B cell (primary cell): Measurements from ENCODE around the gene ZNF669. TPM values are rescaled to one million over a fixed set of nuclear protein-coding genes. Genes with fewer than 3 reads are reported as not detected.

ENCODE experiments used
- ATAC-seq: fragments of 200-7000 bp; cut with Tn5 transposase; one replicate; pipeline ENCODE4 v1.10.0; 2021; ENCODE audit warnings: low read depth, mild to moderate bottlenecking, moderate number of reproducible peaks, moderate library complexity
- CTCF ChIA-PET: fragments of 350-600 bp; sonication (Branson Sonifier 250); formaldehyde crosslinking; loops from one replicate; lab custom pipeline; 2021; ENCODE audit warnings: antibody characterized with exemption, inconsistent platforms; lab: Charles Lee
- POLR2A ChIA-PET: fragments of 350-600 bp; sonication (Branson Sonifier 250); formaldehyde crosslinking; loops from one replicate; lab custom pipeline; 2021; ENCODE audit warnings: antibody characterized with exemption; lab: Charles Lee
- DNase-seq: peaks from one replicate; pipeline ENCODE4 v3.0.0; 2013
- H2AFZ ChIP-seq: 2 replicates; pipeline ENCODE4 v1.6.1; 2012; ENCODE audit warnings: mild to moderate bottlenecking, low read depth, low read length; ENCODE audit not compliant: insufficient read depth, poor library complexity, severe bottlenecking
- H3K27ac ChIP-seq, 2 donors: 1 replicate in 1 of 2; 2 replicates in 1 of 2; pipeline ENCODE4 v1.5.1; 2012 to 2013; ENCODE audit warnings: low read length in 2 of 2, mild to moderate bottlenecking in 2 of 2, moderate library complexity in 1 of 2
- H3K27me3 ChIP-seq, 4 experiments: fragments of 200-600 bp in 1 of 4; sonication (generic) in 1 of 4; replicated peaks in 1 of 4; 1 replicate in 2 of 4; 2 replicates in 2 of 4; pipeline versions ENCODE4 v1.6.1 to v1.7.0; 2013 to 2016; ENCODE audit warnings: low read length in 3 of 4, mild to moderate bottlenecking in 2 of 4, mixed read lengths in 1 of 4, moderate library complexity in 1 of 4; ENCODE audit not compliant: insufficient read depth in 4 of 4, control insufficient read depth in 3 of 4; ENCODE audit errors: control extremely low read depth in 1 of 4
- H3K36me3 ChIP-seq, 2 experiments: replicated peaks in 1 of 2; 1 replicate in 1 of 2; 2 replicates in 1 of 2; pipeline versions ENCODE4 v1.6.1 to v1.7.1; 2013; ENCODE audit warnings: low read length in 1 of 2; ENCODE audit not compliant: insufficient read depth in 2 of 2, control insufficient read depth in 1 of 2; ENCODE audit errors: control extremely low read depth in 1 of 2, extremely low read depth in 1 of 2
- H3K4me1 ChIP-seq, 2 donors: fragments of 200-600 bp in 1 of 2; sonication (generic) in 1 of 2; 1 replicate in 1 of 2; 2 replicates in 1 of 2; pipeline versions ENCODE4 v1.5.1 to v1.6.1; 2013 to 2017; ENCODE audit warnings: low read length in 2 of 2; ENCODE audit not compliant: control insufficient read depth in 2 of 2, insufficient read depth in 2 of 2
- H3K4me2 ChIP-seq: replicated peaks from 2 replicates; pipeline ENCODE3; 2012; ENCODE audit warnings: mild to moderate bottlenecking, low read depth, low read length; ENCODE audit not compliant: poor library complexity, severe bottlenecking
- H3K4me3 ChIP-seq, 5 experiments: fragments of 200-600 bp in 1 of 5; sonication (generic) in 1 of 5; 1 replicate in 3 of 5; 2 replicates in 2 of 5; pipeline versions ENCODE4 v1.5.1 to v1.7.0; 2011 to 2016; ENCODE audit warnings: low read length in 4 of 5, mild to moderate bottlenecking in 4 of 5, low read depth in 2 of 5, control low read depth in 1 of 5, moderate library complexity in 1 of 5; ENCODE audit not compliant: insufficient read depth in 1 of 5; ENCODE audit errors: control extremely low read depth in 1 of 5, extremely low read depth in 1 of 5
- H3K79me2 ChIP-seq: fragments of 200-600 bp; sonication (generic); one replicate; pipeline ENCODE4 v1.6.0; 2016; ENCODE audit warnings: low read length; ENCODE audit not compliant: control insufficient read depth, insufficient read depth
- H3K9ac ChIP-seq: fragments of 200-600 bp; sonication (generic); 2 replicates; pipeline ENCODE4 v1.6.1; 2017; ENCODE audit warnings: mild to moderate bottlenecking, low read length, moderate library complexity
- H3K9me3 ChIP-seq, 3 donors: one replicate each; pipeline versions ENCODE4 v1.6.1 to v1.7.1; 2013; ENCODE audit warnings: low read length in 2 of 3; ENCODE audit not compliant: control insufficient read depth in 2 of 3, insufficient read depth in 1 of 3; ENCODE audit errors: control extremely low read depth in 1 of 3
- H4K20me1 ChIP-seq: 2 replicates; pipeline ENCODE4 v1.6.0; 2012; ENCODE audit warnings: mild to moderate bottlenecking, low read length; ENCODE audit not compliant: insufficient read depth, control insufficient read depth, poor library complexity, severe bottlenecking
- H3K27ac Mint-ChIP-seq: one replicate; pipeline ENCODE4 v1.8.0; 2021; ENCODE audit warnings: mixed read lengths
- H3K27me3 Mint-ChIP-seq: one replicate; pipeline ENCODE4 v1.8.0; 2021; ENCODE audit warnings: mixed read lengths
- H3K4me1 Mint-ChIP-seq: one replicate; pipeline ENCODE4 v1.8.0; 2021; ENCODE audit warnings: mixed read lengths
- H3K4me3 Mint-ChIP-seq: one replicate; pipeline ENCODE4 v1.8.0; 2021; ENCODE audit warnings: mixed read lengths
- H3K9me3 Mint-ChIP-seq: one replicate; pipeline ENCODE4 v1.8.0; 2022; ENCODE audit warnings: mixed read lengths; ENCODE audit not compliant: insufficient read depth
- CTCF ChIP-seq: fragments of 200-600 bp; IDR thresholded peaks from one replicate; pipeline ENCODE4 v1.8.0; 2022; ENCODE audit warnings: antibody characterized with exemption, mild to moderate bottlenecking
- EZH2 ChIP-seq: IDR thresholded peaks from 2 replicates; pipeline ENCODE4 v1.6.1; 2012; ENCODE audit warnings: borderline replicate concordance, low read depth, mild to moderate bottlenecking, moderate library complexity, low read length; ENCODE audit not compliant: insufficient read depth, poor library complexity, severe bottlenecking
- WGBS: methylation state at CpG from one replicate; pipeline ENCODE4 v1.1.5; 2013; ENCODE audit warnings: missing lambda C conversion rate; ENCODE audit not compliant: insufficient coverage; 5-methylcytosine and 5-hydroxymethylcytosine counted together
- intact Hi-C: fragments of 100-400 bp; cut with micrococcal nuclease; formaldehyde crosslinking; loops from one replicate; pipeline ENCODE4 v1.10.0; 2022
- polyA plus RNA-seq: library from polyadenylated mRNA; depleted of rRNA; stranded (reverse); fragments of >200 nt; gene quantifications from 2 replicates; pipeline ENCODE4 v1.2.3, GENCODE V29; 2012
- total RNA-seq, 2 donors: library from RNA; stranded (reverse); fragments of 120-200 nt in 1 of 2; gene quantifications; 1 replicate in 1 of 2; 2 replicates in 1 of 2; pipeline versions ENCODE4 v1.2.3 to v1.2.4, GENCODE V29; 2013 to 2022

The ZNF669 gene
- total and polyA plus RNA-seq, 2 donors (not counting 1 experiment from before 2014, with no cell fraction given), result 16.3 to 20.8 TPM

- no peaks in the 10 kb centered on the region for H3K36me3 ChIP-seq
- ATAC-seq, result no peak
- no peaks in the 10 kb centered on the region for H4K20me1 ChIP-seq
- H3K27ac Mint-ChIP-seq, result no peak overlapping the region
- POLR2A ChIA-PET, result no interaction called here
- no peak for DNase-seq
- H3K79me2 ChIP-seq, result no peaks in the 10 kb centered on the region
- peaks cover 0 to 40% (median 20%) of the 10 kb centered on the region in 4 experiments for H3K27me3 ChIP-seq
- H2AFZ ChIP-seq, result no peak overlapping the region
- H3K27me3 Mint-ChIP-seq, result peaks cover 32% of the 10 kb centered on the region
- CTCF ChIA-PET, result no interaction called here
- peaks cover 2% of the 10 kb centered on the region for H3K9me3 Mint-ChIP-seq
- H3K4me3 Mint-ChIP-seq, result peak overlapping the region; percentile 76
- WGBS, result 90% methylated on average over 5 of the region's 5 CpGs
- H3K4me1 ChIP-seq, result peaks cover 12 to 16% of the 10 kb centered on the region in 2 donors
- no peak overlapping the region for H3K27ac ChIP-seq
- H3K4me2 ChIP-seq, result no peak overlapping the region
- TF ChIP-seq EZH2, result no peak
- TF ChIP-seq CTCF, result no peak
- H3K9ac ChIP-seq, result no peak overlapping the region
- H3K9me3 ChIP-seq, result peaks cover 0 to 26% (median 0%) of the 10 kb centered on the region in 3 donors
- peaks cover 8% of the 10 kb centered on the region for H3K4me1 Mint-ChIP-seq
- intact Hi-C loops, result no loop called here
- H3K4me3 ChIP-seq, result no peak overlapping the region
Measured at GRCh38 chr1:247113094-247113497, 8.9 kb upstream of the ZNF669 start.

- Histone ChIP-seq H3K4me1 (peaks cover 12 to 16% of the 10 kb centered on the region in 2 donors), H3K27me3 (peaks cover 0 to 46% (median 21%) of the 10 kb centered on the region in 4 experiments), H3K27ac (no peak overlapping the region), H3K4me3 (peak overlapping the region in 1 of 5 experiments; percentile 64), H3K9ac (peak overlapping the region; percentile 64), H3K36me3 (no peaks in the 10 kb centered on the region), H3K9me3 (peaks cover 0 to 26% (median 0%) of the 10 kb centered on the region in 3 donors), H4K20me1 (no peaks in the 10 kb centered on the region), H2AFZ (peak overlapping the region; percentile 76), H3K4me2 (peak overlapping the region; percentile 97), H3K79me2 (no peaks in the 10 kb centered on the region)
- intact Hi-C loops, result no loop called here
- H3K9me3 Mint-ChIP-seq, result peaks cover 2% of the 10 kb centered on the region
- TF ChIP-seq CTCF (no peak), EZH2 (no peak)
- peaks cover 8% of the 10 kb centered on the region for H3K4me1 Mint-ChIP-seq
- peak overlapping the region; percentile 76 for H3K4me3 Mint-ChIP-seq
- H3K27ac Mint-ChIP-seq, result no peak overlapping the region
- ATAC-seq (peak; percentile 9), DNase-seq (no peak)
- ChIA-PET CTCF (no interaction called here), POLR2A (no interaction called here)
- 79% methylated on average over 8 of the region's 9 CpGs for WGBS
- H3K27me3 Mint-ChIP-seq, result peaks cover 37% of the 10 kb centered on the region
Measured at GRCh38 chr1:247112479-247112781, 8.3 kb upstream of the ZNF669 start.
